Right lobe of liver (tissue), 6 donors: ENCODE measurements around the gene MNT. TPM values are rescaled to one million over a fixed set of nuclear protein-coding genes. Genes with fewer than 3 reads are reported as not detected.
A peak's percentile ranks its signal among the peaks of the same experiment; 100 is the strongest.

ENCODE experiments used
- ATAC-seq, 4 donors: fragments of 200-7000 bp; cut with Tn5 transposase; one replicate each; pipeline ENCODE4 v1.9.1; 2020; ENCODE audit warnings: mild to moderate bottlenecking in 4 of 4, moderate library complexity in 4 of 4
- DNase-seq, 3 donors: peaks; one replicate each; pipeline ENCODE4 v3.0.0-alpha.2; 2020
- H3K27ac ChIP-seq, 3 donors: fragments of 200-600 bp; one replicate each; pipeline ENCODE4 v1.8.0; 2022
- H3K27me3 ChIP-seq, 2 donors: fragments of 200-600 bp; one replicate each; pipeline ENCODE4 v1.8.0; 2022
- H3K36me3 ChIP-seq, 4 donors: fragments of 200-600 bp; sonication (generic) in 1 of 4; one replicate each; pipeline versions ENCODE4 v1.5.1 to v1.8.0; 2017 to 2022; ENCODE audit warnings: control low read depth in 1 of 4
- H3K4me1 ChIP-seq, 4 donors: fragments of 200-600 bp; sonication (generic) in 1 of 4; one replicate each; pipeline versions ENCODE4 v1.5.1 to v1.8.0; 2017 to 2022; ENCODE audit warnings: control low read depth in 1 of 4
- H3K4me3 ChIP-seq, 3 donors: fragments of 200-600 bp; one replicate each; pipeline ENCODE4 v1.8.0; 2022
- H3K9me3 ChIP-seq, 4 donors: fragments of 200-600 bp; sonication (generic) in 1 of 4; one replicate each; pipeline versions ENCODE4 v1.5.1 to v1.8.0; 2017 to 2022; ENCODE audit warnings: control low read depth in 1 of 4
- CTCF ChIP-seq, 4 donors: fragments of 200-600 bp in 3 of 4; fragments of 450-650 bp in 1 of 4; IDR thresholded peaks; one replicate each; pipeline versions ENCODE4 v1.5.1 to v1.8.0; 2016 to 2022; ENCODE audit warnings: antibody characterized with exemption in 4 of 4, mild to moderate bottlenecking in 2 of 4
- POLR2A ChIP-seq: fragments of 450-650 bp; IDR thresholded peaks from one replicate; pipeline ENCODE4 v1.6.1; 2017; ENCODE audit warnings: antibody characterized with exemption, mild to moderate bottlenecking
- WGBS: methylation state at CpG from one replicate; pipeline ENCODE4 v1.1.6; 2018; ENCODE audit warnings: low coverage, low lambda C conversion rate; ENCODE audit not compliant: insufficient coverage; ENCODE audit errors: missing lambda C conversion rate; 5-methylcytosine and 5-hydroxymethylcytosine counted together
- intact Hi-C, 2 donors: fragments of 100-400 bp; cut with DNase I; formaldehyde crosslinking; loops; one replicate each; pipeline versions ENCODE4 v1.11.2 to v1.14.1; 2022
- total RNA-seq, 6 experiments: library from RNA; depleted of rRNA in 2 of 6; stranded (reverse); fragments of >200 nt in 2 of 6; fragmentation: NEBNext Ultra II Directional in 3 of 6; extraction: Animal tissue kit (Norgen Biotek cat#: 25700) in 3 of 6; gene quantifications; one replicate each; pipeline versions ENCODE4 v1.1.0 to v1.2.4, GENCODE V29; 2016 to 2023
- donor health status: DM: no; HTN: yes; CAD: no.
- donor health status: DM: no; HTN: no; CAD: no.
- donor health status: DM: no; HTN: no; CAD: no.
- donor health status: DM: no; HTN: yes; CAD: no.
- donor health status: DM: no; HTN: yes; CAD: no.

Gene MNT
- total RNA-seq, 6 experiments from 2014 or later = 3.3 to 12.6 (median 7.0) TPM

- intact Hi-C loops = no loop called here
- DNase-seq (no peak), ATAC-seq (no peak)
- Histone ChIP-seq H3K36me3 (peaks cover 0 to 2% (median 0%) of the 10 kb centered on the region in 4 donors), H3K4me1 (no peaks in the 10 kb centered on the region), H3K27ac (no peak overlapping the region), H3K9me3 (no peaks in the 10 kb centered on the region), H3K4me3 (no peak overlapping the region), H3K27me3 (no peaks in the 10 kb centered on the region)
- no CpG with 5 or more reads among the region's 12 CpGs for WGBS
- TF ChIP-seq POLR2A = no peak
- TF ChIP-seq CTCF (IDR thresholded peaks at IDR 0.05) = no peak
Observed at GRCh38 chr17:2364763-2365116, 36.1 kb downstream of the MNT start.

- DNase-seq (no peak), ATAC-seq (peak in 1 of 4 donors; percentile 54)
- 70% methylated on average over 15 of the region's 26 CpGs for WGBS
- no peak for TF ChIP-seq POLR2A
- no peak for TF ChIP-seq CTCF (IDR thresholded peaks at IDR 0.05)
- H3K27me3 ChIP-seq = no peaks in the 10 kb centered on the region
- H3K27ac ChIP-seq = no peak overlapping the region
- intact Hi-C loops = no loop called here
- H3K36me3 ChIP-seq = peaks cover 0 to 2% (median 0%) of the 10 kb centered on the region in 4 donors
- no peaks in the 10 kb centered on the region for H3K9me3 ChIP-seq
- H3K4me3 ChIP-seq = no peak overlapping the region
- no peaks in the 10 kb centered on the region for H3K4me1 ChIP-seq
Observed at GRCh38 chr17:2363851-2364762, 36.8 kb downstream of the MNT start.

- Histone ChIP-seq H3K4me1 (no peaks in the 10 kb centered on the region), H3K4me3 (no peak overlapping the region), H3K27me3 (no peaks in the 10 kb centered on the region), H3K27ac (no peak overlapping the region), H3K9me3 (no peaks in the 10 kb centered on the region), H3K36me3 (peaks cover 0 to 2% (median 0%) of the 10 kb centered on the region in 4 donors)
- DNase-seq = no peak
- intact Hi-C loops = no loop called here
- 100% methylated on average over 2 of the region's 21 CpGs for WGBS
- ATAC-seq = no peak
- TF ChIP-seq POLR2A = no peak
- no peak for TF ChIP-seq CTCF (IDR thresholded peaks at IDR 0.05)
Observed at GRCh38 chr17:2363318-2363717, 37.5 kb downstream of the MNT start.

GRCh38 chr17:2362881-2363280 is 38.0 kb downstream of the MNT start:
- peaks cover 0 to 2% (median 0%) of the 10 kb centered on the region in 4 donors for H3K36me3 ChIP-seq
- WGBS = no CpG with 5 or more reads among the region's 14 CpGs
- intact Hi-C loops = no loop called here
- no peak overlapping the region for H3K27ac ChIP-seq
- no peaks in the 10 kb centered on the region for H3K4me1 ChIP-seq
- H3K9me3 ChIP-seq = no peaks in the 10 kb centered on the region
- H3K27me3 ChIP-seq = no peaks in the 10 kb centered on the region
- DNase-seq = no peak
- TF ChIP-seq CTCF (IDR thresholded peaks at IDR 0.05) (no peak), POLR2A (no peak)
- H3K4me3 ChIP-seq = no peak overlapping the region
- peak in 1 of 4 donors; percentile 3 for ATAC-seq
